ENCODE measurements around the gene MYO1E.

Gene MYO1E

DNA sequence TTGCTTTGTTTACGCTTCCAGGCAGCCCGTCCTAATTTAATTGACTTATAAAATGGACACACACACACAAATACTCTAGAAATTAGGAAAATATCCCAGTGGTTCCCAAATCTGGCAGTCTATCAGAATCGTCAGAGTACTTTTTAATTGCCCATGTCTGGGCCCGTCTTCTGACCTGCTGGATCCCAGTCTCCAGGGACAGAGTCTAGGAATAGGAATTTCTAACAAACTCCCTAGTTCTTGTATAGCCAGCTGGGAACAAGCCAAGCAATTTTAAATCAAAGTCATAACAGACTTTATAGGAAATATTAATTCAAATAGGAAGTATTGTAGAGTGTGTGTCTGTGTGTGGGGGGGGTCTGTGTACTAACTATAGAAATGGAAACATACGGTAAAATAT lies 132.6 kb downstream of the MYO1E start:
- in situ Hi-C loops (cut with MboI; ENCODE audit: low sequenced_read_pairs): loop anchor here (10.0 kb wide), 1 partner anchor 255 kb away; no protein-coding TSS in a partner anchor

GRCh38 chr15:59237924-59238331 lies 134.7 kb downstream of the MYO1E start:
- in situ Hi-C loops (cut with MboI; ENCODE audit: low sequenced_read_pairs): no loop called here

- in situ Hi-C loops (cut with MboI; ENCODE audit: low sequenced_read_pairs): no loop called here
Observed at GRCh38 chr15:59237119-59237855, 135.4 kb downstream of the MYO1E start.

DNA sequence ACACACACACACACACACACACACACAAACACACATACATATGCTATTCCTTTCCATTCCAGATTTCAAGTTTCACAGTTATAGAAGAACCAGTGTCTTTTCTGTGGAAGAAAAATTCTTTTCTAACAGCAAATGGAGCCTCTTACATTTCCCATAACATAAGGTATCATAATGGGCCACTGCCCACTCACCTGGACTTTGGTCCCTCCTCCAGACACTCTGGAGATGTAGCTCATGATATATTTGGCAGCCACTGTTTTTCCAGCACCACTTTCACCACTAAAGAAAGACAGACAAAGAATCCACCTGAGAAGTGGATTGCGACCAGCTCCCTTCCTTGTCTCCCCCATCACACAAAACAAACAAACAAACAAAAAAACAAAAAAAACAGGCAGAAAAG lies 136.3 kb downstream of the MYO1E start:
- in situ Hi-C loops (cut with MboI; ENCODE audit: low sequenced_read_pairs): no loop called here

- in situ Hi-C loops (cut with MboI; ENCODE audit: low sequenced_read_pairs): no loop called here
Observed at GRCh38 chr15:59232476-59232875, 140.2 kb downstream of the MYO1E start.

DNA sequence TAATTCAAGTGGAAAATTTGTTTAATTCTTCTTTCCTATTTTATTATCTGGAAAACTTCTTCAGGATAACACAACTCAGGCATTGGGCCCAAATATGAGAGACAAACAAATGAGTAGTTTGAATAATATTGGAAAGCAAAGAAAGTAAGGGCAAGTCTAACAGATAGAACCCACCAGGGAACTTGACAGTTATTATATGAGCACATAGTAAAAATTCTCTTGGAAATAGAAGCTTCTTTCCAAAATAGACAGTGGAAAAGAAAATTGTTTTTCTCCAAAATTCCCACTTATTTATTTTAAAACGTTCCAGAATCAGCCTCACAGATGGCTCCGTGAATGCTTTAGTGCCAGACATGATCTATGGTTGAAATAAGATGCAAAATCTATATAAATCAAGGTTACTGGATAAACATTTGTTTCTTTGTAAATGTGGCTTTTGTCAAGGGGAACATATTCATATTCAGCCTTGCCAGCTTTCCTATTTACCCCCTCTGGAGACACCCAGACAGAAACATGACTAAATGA lies 142.1 kb downstream of the MYO1E start:
- in situ Hi-C loops (cut with MboI; ENCODE audit: low sequenced_read_pairs): no loop called here

GRCh38 chr15:59229453-59229852 lies 143.2 kb downstream of the MYO1E start:
- in situ Hi-C loops (cut with MboI; ENCODE audit: low sequenced_read_pairs): no loop called here

DNA sequence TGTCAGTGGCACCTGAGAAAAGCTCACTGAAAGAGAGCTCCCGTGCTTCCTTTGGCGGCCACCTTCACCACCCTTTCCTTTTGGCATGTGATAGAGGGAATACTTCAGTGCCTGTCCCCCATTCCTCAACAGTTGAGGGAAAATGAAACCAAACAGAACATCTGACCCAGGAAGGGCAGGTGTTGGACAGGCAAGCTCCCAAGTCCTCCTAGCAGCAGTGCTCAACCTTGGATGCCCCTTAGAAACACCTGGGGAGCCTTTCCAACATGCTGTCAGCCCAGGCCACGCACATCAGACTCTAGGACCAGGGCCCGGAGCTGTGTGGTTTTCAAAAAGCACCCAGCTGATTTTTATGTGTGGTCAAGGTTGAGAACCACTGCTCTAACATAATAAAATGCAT lies 143.7 kb downstream of the MYO1E start:
- in situ Hi-C loops (cut with MboI; ENCODE audit: low sequenced_read_pairs): no loop called here

DNA sequence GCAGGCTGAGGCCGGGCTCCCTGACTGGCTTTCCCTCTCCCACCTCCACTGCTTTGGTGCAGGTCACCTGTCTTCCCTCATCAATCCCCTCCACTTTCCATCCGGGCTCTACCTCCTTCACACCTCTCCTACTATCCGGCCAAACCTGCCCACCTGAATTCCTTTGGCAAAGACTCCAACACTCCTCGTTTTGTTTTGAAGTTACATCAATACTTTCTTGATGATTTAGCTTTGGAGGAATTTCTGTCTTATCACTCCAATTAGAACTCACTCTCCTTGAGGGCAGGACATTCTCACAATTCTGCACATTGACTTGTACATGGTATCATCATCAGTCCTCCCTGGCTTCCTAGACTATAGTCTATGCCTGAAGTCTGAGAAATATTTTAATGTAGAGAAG lies 145.7 kb downstream of the MYO1E start:
- in situ Hi-C loops (cut with MboI; ENCODE audit: low sequenced_read_pairs): no loop called here

- in situ Hi-C loops (cut with MboI; ENCODE audit: low sequenced_read_pairs): no loop called here
Observed at GRCh38 chr15:59224474-59224873, 148.2 kb downstream of the MYO1E start.

DNA sequence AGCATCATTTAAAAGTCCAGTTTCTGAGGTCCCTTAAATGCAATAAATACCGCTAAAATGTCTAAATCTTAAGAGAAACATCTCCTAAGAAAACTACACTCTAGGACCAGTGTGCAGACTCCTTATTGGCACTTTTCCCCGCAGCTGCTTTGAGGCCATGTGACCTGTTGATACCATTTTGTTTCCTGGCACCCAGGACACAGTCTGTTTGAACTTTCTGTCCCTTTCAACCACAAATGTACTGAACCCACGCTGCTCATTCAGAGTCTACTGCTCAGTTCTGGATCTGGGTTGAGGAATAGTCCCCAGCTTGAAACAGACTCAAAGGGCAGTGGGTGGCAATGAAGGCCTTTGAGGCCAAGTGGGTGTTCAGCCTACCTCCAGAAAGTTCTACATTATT lies 148.9 kb downstream of the MYO1E start:
- in situ Hi-C loops (cut with MboI; ENCODE audit: low sequenced_read_pairs): no loop called here

GRCh38 chr15:59222906-59223550 lies 149.6 kb downstream of the MYO1E start:
- in situ Hi-C loops (cut with MboI; ENCODE audit: low sequenced_read_pairs): no loop called here

DNA sequence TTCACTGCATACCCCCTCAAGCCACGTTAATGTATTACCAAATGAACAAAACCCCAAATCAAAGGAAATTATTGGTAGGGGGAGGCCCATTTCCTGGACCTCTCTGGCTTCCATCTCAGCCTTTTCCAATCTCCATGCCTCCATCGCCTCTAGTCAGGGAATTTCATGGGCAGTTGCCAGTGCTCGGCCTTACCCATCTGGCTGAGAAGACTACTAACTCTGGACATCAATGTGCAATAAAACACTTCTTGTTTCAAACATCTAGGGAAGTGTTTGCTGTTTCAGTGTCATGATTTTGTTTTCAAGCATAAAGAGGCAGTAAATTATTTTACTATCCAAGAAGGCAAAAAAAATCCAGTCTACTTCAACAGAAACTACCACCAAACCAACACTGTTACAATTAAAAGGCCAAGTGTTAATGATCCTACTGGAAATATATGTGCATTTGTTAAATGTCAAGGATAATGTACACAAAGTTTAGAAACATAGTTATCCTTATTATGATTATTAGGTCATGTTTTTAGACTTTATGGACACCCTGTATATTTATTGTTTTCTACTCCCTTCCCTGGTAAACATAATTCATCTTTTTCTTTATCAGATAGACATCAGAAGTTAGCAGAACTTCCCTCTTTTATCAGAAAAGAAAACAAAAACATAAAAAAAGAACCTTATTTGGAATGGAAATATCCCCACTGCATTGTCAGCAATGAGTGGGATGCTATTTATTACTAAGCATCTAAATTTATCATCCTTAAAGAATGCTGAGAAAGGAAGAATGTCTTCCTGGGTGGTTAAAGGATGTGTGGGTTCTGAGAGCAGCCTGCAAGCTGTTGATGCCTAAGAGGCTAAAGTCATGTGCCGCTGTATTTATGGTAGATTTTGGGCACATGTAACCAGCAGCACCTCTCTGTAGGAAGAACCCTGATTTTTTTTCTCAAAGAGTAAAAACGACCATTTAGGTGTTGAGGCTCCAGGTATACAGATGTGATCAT lies 150.9 kb downstream of the MYO1E start:
- in situ Hi-C loops (cut with MboI; ENCODE audit: low sequenced_read_pairs): no loop called here

DNA sequence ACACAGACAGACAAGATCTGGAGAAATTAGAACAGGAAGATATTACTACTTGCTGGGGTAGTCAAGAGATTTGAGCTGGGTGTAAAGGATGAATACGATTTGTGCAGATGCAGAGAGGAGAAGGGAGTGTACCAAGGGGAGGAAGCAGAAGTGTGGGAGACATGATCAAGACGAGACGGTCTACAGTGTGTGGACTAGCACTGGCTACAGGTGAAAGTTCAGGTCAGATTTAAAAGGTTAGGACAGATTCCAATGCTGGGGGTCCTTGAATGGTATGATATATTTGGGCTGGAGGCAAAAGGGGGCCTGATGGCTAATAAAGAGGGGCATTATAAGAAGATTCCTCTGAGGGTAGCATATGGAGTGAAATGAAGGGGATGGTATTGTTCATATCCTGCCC lies 154.0 kb downstream of the MYO1E start:
- in situ Hi-C loops (cut with MboI; ENCODE audit: low sequenced_read_pairs): no loop called here

GRCh38 chr15:59217876-59218498 lies 154.7 kb downstream of the MYO1E start:
- in situ Hi-C loops (cut with MboI; ENCODE audit: low sequenced_read_pairs): no loop called here

DNA sequence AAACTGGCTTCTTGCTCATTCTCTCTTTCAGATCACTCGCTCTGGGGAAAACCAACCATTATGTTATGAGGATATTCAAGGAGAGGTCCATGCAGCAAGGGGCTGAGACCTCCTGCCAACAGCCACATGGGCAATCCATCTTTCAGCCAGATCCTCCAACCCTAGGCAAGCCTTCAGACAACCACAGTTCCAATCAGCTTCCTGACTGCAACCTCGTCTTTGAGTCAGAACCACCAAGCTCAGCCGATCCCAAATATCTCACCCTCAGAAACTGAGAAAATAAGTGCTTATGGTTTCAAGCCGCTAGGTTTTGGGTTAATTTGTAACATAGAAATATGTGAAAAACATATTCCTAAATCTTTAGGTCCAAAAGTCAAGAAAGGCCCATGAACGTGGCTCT lies 155.8 kb downstream of the MYO1E start:
- in situ Hi-C loops (cut with MboI; ENCODE audit: low sequenced_read_pairs): no loop called here

GRCh38 chr15:59210186-59210585 lies 162.5 kb downstream of the MYO1E start:
- in situ Hi-C loops (cut with MboI; ENCODE audit: low sequenced_read_pairs): no loop called here

DNA sequence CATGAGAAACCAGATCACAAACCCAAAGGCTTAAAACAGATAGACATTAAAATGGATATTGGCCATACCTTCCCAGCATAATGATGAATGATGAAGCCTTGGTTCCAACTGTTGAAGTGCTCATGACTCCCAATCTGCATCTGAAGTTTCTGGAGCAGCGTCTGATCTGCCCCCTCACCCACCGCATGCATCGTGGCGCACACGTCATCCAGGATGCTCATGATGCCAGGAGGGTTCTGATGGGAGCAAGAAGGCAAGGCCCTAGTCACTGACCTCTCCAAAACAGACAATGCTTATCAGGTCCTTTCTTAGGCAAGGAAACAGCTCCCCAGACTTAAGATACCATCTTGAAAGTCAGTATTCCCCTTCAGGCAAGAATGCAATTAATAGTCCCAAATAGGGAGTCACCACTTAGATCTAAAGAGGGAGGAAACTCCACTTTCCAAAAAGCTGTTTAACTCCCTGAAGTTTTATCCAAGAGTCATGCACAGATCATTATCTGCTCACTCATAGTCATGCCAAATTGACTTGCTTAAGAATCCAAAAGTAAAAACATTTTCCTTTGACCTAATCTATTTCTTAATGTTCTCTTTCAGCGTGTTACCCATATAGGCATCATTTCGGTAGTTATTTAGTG lies 163.9 kb downstream of the MYO1E start:
- in situ Hi-C loops (cut with MboI; ENCODE audit: low sequenced_read_pairs): no loop called here

- in situ Hi-C loops (cut with MboI; ENCODE audit: low sequenced_read_pairs): no loop called here
Observed at GRCh38 chr15:59206623-59207183, 166.0 kb downstream of the MYO1E start, which contains the start of gene LDHAL6B. Gene LDHAL6B, plus strand, starts transcription at chr15:59206843. Its CDS starts 98 bp downstream, at chr15:59206941.

Data from HL-60/S4 treated with phorbol 12-myristate 13-acetate at 8.2 ng/mL for 4 days and 3 days (cell line).